Stimulated activated CD4-positive, alpha-beta T cell treated with anti-CD3 and anti-CD28 coated beads, Interleukin-4, amount 100 ng/mL, for 24 hours (primary cell): ENCODE data around the gene PRMT9.
A peak's percentile ranks its signal among the peaks of the same experiment; 100 is the strongest.

Experiments
- DNase-seq: peaks from one replicate; pipeline ENCODE4 v3.0.0-alpha.2; 2020

The PRMT9 gene

DNA sequence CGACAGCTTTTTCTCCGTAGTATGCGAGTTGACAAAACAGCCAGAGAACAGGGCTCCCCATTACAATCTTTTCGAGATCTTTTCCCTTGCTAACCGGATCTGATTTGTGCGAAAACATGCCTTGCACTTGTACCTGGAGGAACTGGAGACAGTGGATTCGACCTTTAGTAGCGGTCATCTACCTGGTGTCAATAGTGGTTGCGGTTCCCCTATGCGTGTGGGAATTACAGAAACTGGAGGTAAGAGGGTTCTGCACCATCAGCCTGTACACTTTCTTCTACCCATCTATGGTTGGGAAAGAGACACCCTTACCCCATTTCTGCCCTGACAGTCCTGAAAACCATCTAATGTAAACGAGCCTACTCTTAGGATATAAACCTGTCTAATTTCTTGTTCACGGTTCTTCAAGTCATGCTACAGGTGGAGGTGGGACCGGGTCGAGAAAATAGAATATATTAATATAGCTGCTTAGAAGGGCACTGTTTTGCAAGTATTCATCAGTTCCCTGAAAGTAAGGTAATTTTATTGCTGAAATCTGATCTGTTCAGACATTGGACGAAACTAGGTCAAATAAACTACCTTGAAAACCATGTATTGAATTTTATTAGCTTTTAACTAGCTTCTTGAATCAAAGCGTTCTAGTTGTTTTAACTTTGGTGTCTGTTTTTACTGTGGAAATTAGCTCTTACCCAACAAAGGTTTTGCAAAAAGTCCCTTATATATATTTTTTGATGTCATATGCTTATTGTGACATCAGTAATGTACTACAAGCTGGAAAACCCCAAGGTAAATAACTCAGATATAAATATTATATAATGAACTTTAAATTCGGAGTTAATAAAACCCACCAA is 65.9 kb downstream of the PRMT9 start:
- no peak for DNase-seq

- DNase-seq = peak; percentile 99
These were observed 66.7 kb downstream of the PRMT9 start, which contains the start of gene TMEM184C for GRCh38 chr4:147617173-147617840. Gene TMEM184C, plus strand, starts transcription at chr4:147617397. Its CDS starts 560 bp downstream, at chr4:147617957.

- DNase-seq = no peak
These were observed 67.2 kb downstream of the PRMT9 start for GRCh38 chr4:147616849-147617172.

- DNase-seq = no peak
These were observed 73.3 kb downstream of the PRMT9 start for GRCh38 chr4:147610686-147611085.

GRCh38 chr4:147607471-147607870 is 76.5 kb downstream of the PRMT9 start:
- no peak for DNase-seq

- no peak for DNase-seq
These were observed 78.5 kb downstream of the PRMT9 start for GRCh38 chr4:147605499-147605898.

GRCh38 chr4:147599769-147600168 is 84.2 kb downstream of the PRMT9 start:
- no peak for DNase-seq

GRCh38 chr4:147599206-147599605 is 84.8 kb downstream of the PRMT9 start:
- no peak for DNase-seq

DNA sequence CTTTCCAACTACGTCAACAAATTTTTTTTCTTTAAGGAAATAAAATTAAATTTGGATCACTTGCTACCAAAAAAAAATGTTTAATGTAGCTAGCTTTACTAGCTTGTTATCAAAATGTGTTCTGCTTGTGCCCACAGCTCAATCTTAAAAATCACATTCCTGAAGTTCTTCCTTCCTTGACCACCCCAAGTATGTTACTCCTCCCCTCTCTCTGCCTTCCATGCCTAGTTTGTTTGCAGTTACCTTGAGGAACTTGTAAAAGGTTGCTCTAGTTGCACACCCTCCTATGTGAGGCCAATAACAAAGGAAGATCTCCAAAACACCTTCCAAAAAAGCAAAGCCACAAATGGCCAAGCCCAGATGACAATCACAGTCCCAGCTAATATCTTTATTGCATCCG is 86.4 kb downstream of the PRMT9 start:
- DNase-seq = no peak

- no peak for DNase-seq
These were observed 87.0 kb downstream of the PRMT9 start for GRCh38 chr4:147596981-147597380.

DNA sequence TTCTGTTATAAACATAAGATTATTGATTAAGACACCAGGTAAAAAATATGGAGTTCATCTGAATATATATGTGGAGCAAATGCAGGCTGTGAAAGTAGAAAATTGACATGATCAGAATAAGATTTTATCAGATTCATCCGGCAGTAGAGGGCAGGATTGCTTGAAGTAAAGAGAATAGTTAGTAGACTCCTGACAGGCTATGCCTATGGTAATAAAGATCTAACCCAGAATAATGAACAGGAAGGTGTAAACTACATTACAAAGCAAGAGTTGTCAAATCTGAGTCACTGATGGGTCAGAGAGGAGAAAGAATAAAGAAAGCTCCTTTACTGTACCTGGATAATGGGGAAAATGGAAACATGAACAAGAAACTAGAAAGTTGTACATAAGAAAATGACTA is 87.6 kb downstream of the PRMT9 start:
- DNase-seq = no peak

- DNase-seq = no peak
These were observed 89.4 kb downstream of the PRMT9 start for GRCh38 chr4:147594578-147594977.

DNA sequence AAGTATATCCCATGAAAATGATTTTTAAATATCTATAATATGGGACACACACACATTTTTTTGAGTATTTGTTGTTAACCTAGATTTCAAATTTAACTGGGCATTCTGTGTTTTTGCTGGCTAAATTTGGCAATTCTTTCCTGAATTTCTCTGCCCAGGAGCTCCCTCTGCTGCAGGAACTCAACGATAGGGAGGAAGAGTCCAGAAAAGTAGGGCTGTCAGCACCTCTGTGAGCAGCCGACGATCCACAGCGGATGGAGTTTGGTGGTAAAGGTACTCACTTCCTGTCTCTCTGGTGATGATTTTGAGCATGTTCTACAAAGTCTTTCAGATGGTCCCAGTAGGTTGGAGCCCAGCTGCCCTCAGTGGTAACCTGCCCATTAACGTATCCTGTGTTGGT is 89.9 kb downstream of the PRMT9 start:
- DNase-seq = no peak

DNA sequence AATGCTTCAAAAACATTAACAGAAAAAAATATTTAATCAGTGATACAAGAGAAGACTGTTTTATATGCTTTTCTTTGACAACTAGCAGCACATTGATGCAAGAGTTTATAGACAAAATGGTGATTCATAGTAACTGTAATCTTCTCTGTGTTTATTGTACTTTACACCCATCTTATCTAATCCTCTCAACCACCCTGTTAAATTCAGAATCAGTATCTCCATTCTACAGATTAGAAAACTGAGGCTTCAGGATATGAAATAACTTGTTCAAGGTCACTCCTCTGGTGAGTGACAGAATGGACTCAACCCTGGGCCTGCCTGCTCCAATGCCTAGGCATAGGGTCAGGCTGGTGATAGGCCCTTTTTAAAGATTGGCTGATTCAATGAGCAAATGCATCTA is 92.9 kb downstream of the PRMT9 start:
- DNase-seq = no peak

DNA sequence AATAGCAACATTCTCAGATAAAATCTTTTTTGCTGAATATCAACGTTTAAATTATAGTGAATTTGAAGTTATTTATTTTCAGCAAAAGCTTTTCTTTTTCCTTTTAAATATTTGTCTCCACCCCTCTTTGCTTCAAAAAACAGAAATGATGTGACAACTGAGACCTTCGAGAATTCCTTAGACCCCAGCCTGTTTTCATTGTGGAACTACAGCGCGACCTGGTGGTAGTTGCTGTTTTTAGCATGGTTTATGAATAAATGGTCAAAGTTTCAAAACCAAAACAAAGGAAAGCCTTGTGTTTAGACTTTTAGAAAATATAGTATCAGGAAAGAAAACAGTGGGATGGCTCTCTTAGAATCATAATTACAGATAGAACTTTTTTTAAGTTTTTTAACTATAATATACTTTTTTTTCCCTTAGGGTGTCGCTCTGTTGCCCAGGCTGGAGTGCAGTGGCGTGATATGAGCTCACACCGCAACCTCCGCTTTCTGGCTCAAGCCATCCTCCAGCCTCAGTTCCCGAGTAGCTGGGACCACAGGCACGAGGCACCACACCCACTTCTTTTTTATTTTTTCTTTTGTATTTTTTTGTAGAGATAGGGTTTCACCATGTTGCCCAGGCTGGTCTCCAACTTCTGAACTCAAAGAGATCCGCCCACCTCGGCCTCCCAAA is 93.6 kb downstream of the PRMT9 start:
- DNase-seq = peak; percentile 36

DNA sequence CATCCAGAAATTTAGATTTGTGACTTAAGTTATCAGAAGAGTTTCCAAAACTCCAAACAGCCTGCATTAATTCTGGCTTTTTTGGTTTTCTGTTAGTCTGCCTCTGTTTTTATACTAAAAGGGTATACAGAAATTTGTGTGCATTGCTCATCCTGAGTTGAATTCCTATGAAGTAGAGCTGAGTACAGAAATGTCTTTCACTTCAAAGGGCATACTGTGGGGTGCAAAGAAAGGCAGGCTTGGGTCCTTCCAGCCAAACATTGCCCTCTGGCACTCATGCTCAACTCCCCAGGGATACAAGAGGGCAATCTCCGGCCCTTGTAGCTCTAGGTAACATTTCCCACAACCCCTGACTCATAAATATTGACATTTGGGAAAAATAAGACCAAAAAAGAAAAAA is 94.4 kb downstream of the PRMT9 start:
- no peak for DNase-seq
